Esophagus muscularis mucosa (tissue), 4 donors: ENCODE results near the gene SUN5. TPM values are rescaled to one million over a fixed set of nuclear protein-coding genes. Genes with fewer than 3 reads are reported as not detected.

Source experiments
- DNase-seq: peaks from one replicate; pipeline ENCODE4 v3.0.0-alpha.2; 2017; ENCODE audit errors: extremely low spot score
- H3K27ac ChIP-seq, 4 donors: fragments of 200-600 bp; sonication (generic); replicated peaks in 1 of 4; 1 replicate in 3 of 4; 2 replicates in 1 of 4; pipeline ENCODE4 v1.5.1; 2016 to 2019; ENCODE audit warnings: mild to moderate bottlenecking in 1 of 4
- H3K27me3 ChIP-seq, 4 donors: fragments of 200-600 bp; sonication (generic); one replicate each; pipeline versions ENCODE4 v1.5.1 to v1.6.0; 2016 to 2019
- H3K36me3 ChIP-seq, 4 donors: fragments of 200-600 bp; sonication (generic); one replicate each; pipeline ENCODE4 v1.5.1; 2016 to 2019
- H3K4me1 ChIP-seq, 4 donors: fragments of 200-600 bp; sonication (generic); one replicate each; pipeline ENCODE4 v1.5.1; 2016 to 2019
- H3K4me3 ChIP-seq, 4 donors: fragments of 200-600 bp; sonication (generic); 1 replicate in 2 of 4; 2 replicates in 2 of 4; pipeline ENCODE4 v1.5.1; 2016 to 2019; ENCODE audit warnings: mild to moderate bottlenecking in 4 of 4, moderate library complexity in 1 of 4
- H3K9me3 ChIP-seq, 4 donors: fragments of 200-600 bp; sonication (generic); 1 replicate in 3 of 4; 2 replicates in 1 of 4; pipeline ENCODE4 v1.5.1; 2016 to 2019
- EP300 ChIP-seq: sonication (generic); formaldehyde crosslinking; IDR thresholded peaks from one replicate; pipeline ENCODE4 v1.6.1; 2017; ENCODE audit warnings: antibody characterized with exemption
- POLR2A ChIP-seq: fragments of 450-650 bp; IDR thresholded peaks from one replicate; pipeline ENCODE4 v1.6.1; 2017; ENCODE audit warnings: antibody characterized with exemption, moderate library complexity, mild to moderate bottlenecking, low read depth
- POLR2AphosphoS5 ChIP-seq, 2 donors: sonication (generic); formaldehyde crosslinking; IDR thresholded peaks; one replicate each; pipeline ENCODE4 v1.6.1; 2017; ENCODE audit warnings: antibody characterized with exemption in 2 of 2
- WGBS: methylation state at CpG from one replicate; pipeline ENCODE4 v1.1.5; 2018; 5-methylcytosine and 5-hydroxymethylcytosine counted together
- intact Hi-C: fragments of 100-400 bp; cut with DNase I; formaldehyde crosslinking; loops from one replicate; pipeline ENCODE4 v1.15.1; 2023
- total RNA-seq, 4 donors: library from RNA; depleted of rRNA; stranded (reverse); fragments of >200 nt; gene quantifications; one replicate each; pipeline versions ENCODE4 v1.1.0 to v1.2.1, GENCODE V29; 2016
- TF ChIP-seq, protein P1 (sequence below), 3 experiments: fragments of 200-600 bp in 2 of 3; fragments of 450-650 bp in 1 of 3; sonication (generic) in 2 of 3; IDR thresholded peaks; one replicate each; pipeline ENCODE4 v1.5.1; 2017 to 2019; ENCODE audit warnings: antibody characterized with exemption in 3 of 3, mild to moderate bottlenecking in 2 of 3, moderate library complexity in 1 of 3

SUN5 gene
- total RNA-seq, 4 donors from 2014 or later = not detected

DNA sequence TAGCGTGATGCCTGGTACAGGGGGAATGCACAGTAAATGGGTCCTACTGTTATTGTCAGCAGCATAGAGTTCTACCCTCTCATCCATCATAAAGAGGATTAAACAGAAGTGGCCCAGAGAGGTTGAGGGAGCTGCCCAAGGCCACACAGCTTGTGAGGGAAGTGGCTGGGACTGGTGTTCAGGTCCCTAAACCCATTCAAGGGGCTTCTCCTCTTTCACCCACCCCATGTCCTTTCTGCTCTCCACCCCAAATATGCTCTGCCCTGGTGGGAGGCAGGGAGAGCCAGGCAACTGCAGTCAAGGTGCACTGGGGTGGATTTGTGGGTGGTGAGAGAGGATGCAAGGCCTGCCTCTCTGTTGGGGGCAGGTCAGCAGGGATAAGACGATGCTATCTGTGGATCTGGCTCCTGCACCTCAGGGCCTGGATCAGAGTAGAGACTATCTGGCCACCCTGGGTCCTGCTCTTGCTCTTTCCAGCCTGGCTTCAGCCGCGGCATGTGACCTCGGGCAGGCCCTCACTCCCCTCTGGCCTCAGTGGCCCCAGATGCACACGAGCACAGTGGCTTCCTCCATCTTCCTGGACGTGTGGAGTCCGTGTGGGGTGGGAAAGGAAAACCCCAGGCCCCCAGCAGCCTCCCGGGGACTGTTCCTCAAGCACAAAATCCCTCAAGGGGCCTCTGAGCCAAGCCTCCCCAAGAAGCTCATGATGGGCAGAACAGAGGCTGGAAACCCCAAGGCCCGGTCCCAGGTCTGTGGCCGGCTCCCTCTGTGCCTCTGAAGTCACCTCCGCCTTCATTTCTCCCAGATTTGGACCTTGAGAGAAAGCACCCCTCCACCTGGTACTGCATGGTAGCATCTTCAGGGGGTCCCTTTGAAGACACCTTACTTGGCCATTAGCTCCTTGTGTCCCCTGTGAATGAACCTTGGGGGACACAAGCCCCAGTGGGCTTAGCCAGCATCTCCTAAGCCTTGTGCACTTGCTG is 23.8 kb upstream of the SUN5 start:
- WGBS = 85% methylated on average over 12 of the region's 12 CpGs
- Histone ChIP-seq H3K4me3 (no peak overlapping the region), H3K27ac (no peak overlapping the region), H3K36me3 (no peaks in the 10 kb centered on the region), H3K9me3 (peaks cover 0 to 5% (median 0%) of the 10 kb centered on the region in 4 donors), H3K4me1 (no peaks in the 10 kb centered on the region), H3K27me3 (peaks cover 0 to 20% (median 0%) of the 10 kb centered on the region in 4 donors)
- TF ChIP-seq, protein P1, sequence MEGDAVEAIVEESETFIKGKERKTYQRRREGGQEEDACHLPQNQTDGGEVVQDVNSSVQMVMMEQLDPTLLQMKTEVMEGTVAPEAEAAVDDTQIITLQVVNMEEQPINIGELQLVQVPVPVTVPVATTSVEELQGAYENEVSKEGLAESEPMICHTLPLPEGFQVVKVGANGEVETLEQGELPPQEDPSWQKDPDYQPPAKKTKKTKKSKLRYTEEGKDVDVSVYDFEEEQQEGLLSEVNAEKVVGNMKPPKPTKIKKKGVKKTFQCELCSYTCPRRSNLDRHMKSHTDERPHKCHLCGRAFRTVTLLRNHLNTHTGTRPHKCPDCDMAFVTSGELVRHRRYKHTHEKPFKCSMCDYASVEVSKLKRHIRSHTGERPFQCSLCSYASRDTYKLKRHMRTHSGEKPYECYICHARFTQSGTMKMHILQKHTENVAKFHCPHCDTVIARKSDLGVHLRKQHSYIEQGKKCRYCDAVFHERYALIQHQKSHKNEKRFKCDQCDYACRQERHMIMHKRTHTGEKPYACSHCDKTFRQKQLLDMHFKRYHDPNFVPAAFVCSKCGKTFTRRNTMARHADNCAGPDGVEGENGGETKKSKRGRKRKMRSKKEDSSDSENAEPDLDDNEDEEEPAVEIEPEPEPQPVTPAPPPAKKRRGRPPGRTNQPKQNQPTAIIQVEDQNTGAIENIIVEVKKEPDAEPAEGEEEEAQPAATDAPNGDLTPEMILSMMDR (IDR thresholded peaks at IDR 0.05) = no peak
- intact Hi-C loops = no loop called here
- no peak for DNase-seq

DNA sequence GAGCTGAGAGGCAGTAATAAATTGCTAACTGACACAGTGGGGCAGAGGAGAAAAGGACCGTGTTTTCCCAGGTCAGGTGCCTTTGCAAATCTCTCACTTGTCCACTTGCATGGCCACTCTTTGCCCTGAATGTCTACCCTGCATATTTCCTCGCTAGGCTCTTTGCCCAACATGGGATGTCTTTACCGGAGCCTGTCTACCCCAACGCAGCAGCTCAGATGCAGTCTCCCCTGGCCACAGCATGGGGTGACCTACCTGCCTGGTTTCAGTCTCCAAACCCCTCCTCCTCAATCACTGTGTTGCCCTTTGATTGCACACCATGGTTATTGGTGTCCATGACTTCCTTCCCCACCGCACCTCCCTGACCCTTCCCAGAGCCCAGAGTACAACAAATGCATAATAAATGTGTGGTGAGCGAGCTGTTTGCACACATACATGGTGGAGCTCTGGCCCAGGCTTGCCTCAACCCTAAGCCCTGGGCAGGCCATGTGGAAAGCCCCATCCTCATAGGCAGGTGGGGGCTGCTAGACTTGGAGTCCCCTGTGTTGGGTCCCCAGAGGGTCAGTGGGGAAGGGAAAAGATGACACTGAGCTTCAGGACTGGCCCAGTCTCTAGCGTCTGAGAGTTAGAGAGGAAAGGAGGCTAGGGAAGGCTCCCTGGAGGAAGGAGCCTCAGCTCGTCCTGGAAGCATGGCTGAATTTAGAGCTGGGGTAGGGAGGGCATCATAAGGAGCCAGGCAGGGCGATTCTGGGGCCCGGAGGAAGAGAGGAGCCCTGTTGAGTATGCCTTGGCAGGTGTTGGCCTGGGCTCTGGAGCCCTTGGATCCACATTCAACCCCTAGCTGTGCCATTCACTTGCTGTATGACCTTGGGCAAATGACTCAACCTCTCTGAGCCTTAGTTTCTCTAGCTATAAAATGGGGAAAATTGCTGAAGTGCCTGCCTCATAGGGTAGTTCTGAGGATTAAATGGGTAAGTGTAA is 22.8 kb upstream of the SUN5 start:
- Histone ChIP-seq H3K4me1 (no peaks in the 10 kb centered on the region), H3K27me3 (peaks cover 0 to 15% (median 0%) of the 10 kb centered on the region in 4 donors), H3K9me3 (no peaks in the 10 kb centered on the region), H3K36me3 (no peaks in the 10 kb centered on the region), H3K4me3 (no peak overlapping the region), H3K27ac (no peak overlapping the region)
- DNase-seq = no peak
- WGBS = 86% methylated on average over 10 of the region's 10 CpGs
- TF ChIP-seq EP300 (no peak), POLR2AphosphoS5 (IDR thresholded peaks at IDR 0.05) (no peak), POLR2A (no peak)
- TF ChIP-seq, protein P1 (IDR thresholded peaks at IDR 0.05) = no peak
- intact Hi-C loops = no loop called here

- Histone ChIP-seq H3K4me1 (no peaks in the 10 kb centered on the region), H3K4me3 (no peak overlapping the region), H3K27me3 (peaks cover 0 to 15% (median 0%) of the 10 kb centered on the region in 4 donors), H3K36me3 (no peaks in the 10 kb centered on the region), H3K9me3 (no peaks in the 10 kb centered on the region), H3K27ac (no peak overlapping the region)
- WGBS = 66% methylated on average over 5 of the region's 5 CpGs
- TF ChIP-seq POLR2A = no peak
- TF ChIP-seq, protein P1 (IDR thresholded peaks at IDR 0.05) = no peak
- TF ChIP-seq EP300 = no peak
- TF ChIP-seq POLR2AphosphoS5 (IDR thresholded peaks at IDR 0.05) = no peak
- DNase-seq = no peak
- intact Hi-C loops = no loop called here
Observed at GRCh38 chr20:33026072-33026778, 22.0 kb upstream of the SUN5 start.

DNA sequence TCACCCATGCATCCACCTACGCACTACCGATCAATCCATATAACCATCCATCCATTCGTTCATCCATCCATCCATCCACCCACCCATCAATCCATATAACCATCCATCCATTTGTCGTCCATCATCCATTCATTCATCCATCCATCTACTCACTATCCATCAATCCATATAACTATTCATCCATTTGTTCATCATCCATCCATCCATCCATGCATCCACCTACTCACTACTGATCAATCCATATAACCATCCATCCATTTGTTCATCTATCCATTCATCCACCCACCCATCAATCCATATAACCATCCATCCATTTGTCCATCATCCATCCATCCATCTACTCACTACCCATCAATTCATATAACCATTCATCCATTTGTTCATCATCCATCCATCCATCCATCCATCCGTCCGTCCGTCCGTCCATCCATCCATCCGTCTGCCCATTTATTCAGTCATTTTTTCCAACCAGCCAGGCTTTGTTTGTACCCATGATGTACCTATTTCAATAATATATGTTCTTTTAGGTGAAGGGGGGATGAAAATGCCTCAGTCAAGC is 21.2 kb upstream of the SUN5 start:
- H3K27me3 ChIP-seq = peaks cover 0 to 15% (median 0%) of the 10 kb centered on the region in 4 donors
- intact Hi-C loops = no loop called here
- 49% methylated on average over 9 of the region's 9 CpGs for WGBS
- TF ChIP-seq POLR2A (no peak), EP300 (no peak), POLR2AphosphoS5 (IDR thresholded peaks at IDR 0.05) (no peak)
- TF ChIP-seq, protein P1 (IDR thresholded peaks at IDR 0.05) = no peak
- H3K4me1 ChIP-seq = no peaks in the 10 kb centered on the region
- no peak overlapping the region for H3K4me3 ChIP-seq
- no peaks in the 10 kb centered on the region for H3K9me3 ChIP-seq
- H3K36me3 ChIP-seq = no peaks in the 10 kb centered on the region
- H3K27ac ChIP-seq = no peak overlapping the region
- no peak for DNase-seq
